ENCODE results near the gene FEM1B. TPM values are rescaled to one million over a fixed set of nuclear protein-coding genes. Genes with fewer than 3 reads are reported as not detected.
A peak's percentile ranks its signal among the peaks of the same experiment; 100 is the strongest.

Gene FEM1B
- total RNA-seq: 71.1 and 71.5 TPM in 2 replicates
- long read RNA-seq, full-length matches to known transcripts: 5 of 47 reads
- long read RNA-seq, partial matches to known transcripts: 0 of 47 reads
- long read RNA-seq, other reads (novel, unspliced or antisense): 42 of 47 reads

DNA sequence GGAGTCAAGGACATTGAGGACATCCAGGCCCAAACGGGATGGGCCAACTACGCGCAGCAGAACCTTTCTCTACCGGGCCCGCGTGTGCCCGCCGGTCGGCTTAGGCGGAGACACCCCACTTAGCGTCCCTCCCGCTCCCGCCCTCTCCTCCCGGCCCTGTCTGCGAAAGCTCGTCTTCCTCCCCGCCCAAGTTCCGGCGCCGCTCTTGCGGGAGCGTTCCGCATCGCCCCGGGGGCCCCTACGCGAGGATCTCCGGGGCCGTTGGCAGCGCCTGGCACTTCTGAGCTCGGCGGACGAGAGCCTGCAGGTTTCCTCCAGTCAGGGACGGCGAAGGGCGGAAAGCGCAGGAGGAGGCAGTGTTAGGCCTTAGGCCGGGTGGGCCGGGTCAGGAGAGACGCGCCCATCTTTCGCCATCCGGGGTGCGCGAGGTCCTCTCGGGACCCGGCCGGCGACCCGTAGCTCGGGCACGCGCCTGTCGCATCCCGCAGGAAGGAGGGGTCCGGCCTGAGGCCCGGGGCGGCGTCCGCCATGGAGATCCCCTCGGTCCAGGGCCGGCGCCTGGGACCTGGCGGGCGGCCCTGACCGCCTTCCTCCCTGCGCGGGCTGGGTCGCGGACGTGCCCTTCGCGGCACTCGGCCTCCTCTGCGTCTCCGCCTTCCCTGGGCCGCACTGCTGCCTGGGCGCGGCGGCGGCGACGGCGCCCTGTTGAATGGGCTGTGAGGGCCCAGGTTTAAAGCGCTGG lies at the start of gene FEM1B:
Gene FEM1B, plus strand, starts transcription at position 143 of the 742 bp plus-strand sequence. CDS start 673 bp downstream, outside the sequence.
- H3K4me3 Mint-ChIP-seq (ENCODE audit: unreplicated experiment): peak within 1 kb of the TSS; percentile 95
- H3K4me1 Mint-ChIP-seq (ENCODE audit: unreplicated experiment): peaks cover 57% of the 10 kb centered on the region
- H3K27me3 Mint-ChIP-seq (ENCODE audit: unreplicated experiment): no peaks in the 10 kb centered on the region
- DNase-seq (ENCODE audit: extremely low spot score, unreplicated experiment): peak; percentile 95
- peak within 1 kb of the TSS; percentile 97 for H3K27ac Mint-ChIP-seq (ENCODE audit: unreplicated experiment)
- H3K36me3 Mint-ChIP-seq (ENCODE audit: unreplicated experiment): peaks cover 10% of the 10 kb centered on the region
- H3K9me3 Mint-ChIP-seq (ENCODE audit: unreplicated experiment): no peaks in the 10 kb centered on the region
- TF ChIP-seq, protein P1, sequence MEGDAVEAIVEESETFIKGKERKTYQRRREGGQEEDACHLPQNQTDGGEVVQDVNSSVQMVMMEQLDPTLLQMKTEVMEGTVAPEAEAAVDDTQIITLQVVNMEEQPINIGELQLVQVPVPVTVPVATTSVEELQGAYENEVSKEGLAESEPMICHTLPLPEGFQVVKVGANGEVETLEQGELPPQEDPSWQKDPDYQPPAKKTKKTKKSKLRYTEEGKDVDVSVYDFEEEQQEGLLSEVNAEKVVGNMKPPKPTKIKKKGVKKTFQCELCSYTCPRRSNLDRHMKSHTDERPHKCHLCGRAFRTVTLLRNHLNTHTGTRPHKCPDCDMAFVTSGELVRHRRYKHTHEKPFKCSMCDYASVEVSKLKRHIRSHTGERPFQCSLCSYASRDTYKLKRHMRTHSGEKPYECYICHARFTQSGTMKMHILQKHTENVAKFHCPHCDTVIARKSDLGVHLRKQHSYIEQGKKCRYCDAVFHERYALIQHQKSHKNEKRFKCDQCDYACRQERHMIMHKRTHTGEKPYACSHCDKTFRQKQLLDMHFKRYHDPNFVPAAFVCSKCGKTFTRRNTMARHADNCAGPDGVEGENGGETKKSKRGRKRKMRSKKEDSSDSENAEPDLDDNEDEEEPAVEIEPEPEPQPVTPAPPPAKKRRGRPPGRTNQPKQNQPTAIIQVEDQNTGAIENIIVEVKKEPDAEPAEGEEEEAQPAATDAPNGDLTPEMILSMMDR (IDR thresholded peaks at IDR 0.05): peak; percentile 47

DNA sequence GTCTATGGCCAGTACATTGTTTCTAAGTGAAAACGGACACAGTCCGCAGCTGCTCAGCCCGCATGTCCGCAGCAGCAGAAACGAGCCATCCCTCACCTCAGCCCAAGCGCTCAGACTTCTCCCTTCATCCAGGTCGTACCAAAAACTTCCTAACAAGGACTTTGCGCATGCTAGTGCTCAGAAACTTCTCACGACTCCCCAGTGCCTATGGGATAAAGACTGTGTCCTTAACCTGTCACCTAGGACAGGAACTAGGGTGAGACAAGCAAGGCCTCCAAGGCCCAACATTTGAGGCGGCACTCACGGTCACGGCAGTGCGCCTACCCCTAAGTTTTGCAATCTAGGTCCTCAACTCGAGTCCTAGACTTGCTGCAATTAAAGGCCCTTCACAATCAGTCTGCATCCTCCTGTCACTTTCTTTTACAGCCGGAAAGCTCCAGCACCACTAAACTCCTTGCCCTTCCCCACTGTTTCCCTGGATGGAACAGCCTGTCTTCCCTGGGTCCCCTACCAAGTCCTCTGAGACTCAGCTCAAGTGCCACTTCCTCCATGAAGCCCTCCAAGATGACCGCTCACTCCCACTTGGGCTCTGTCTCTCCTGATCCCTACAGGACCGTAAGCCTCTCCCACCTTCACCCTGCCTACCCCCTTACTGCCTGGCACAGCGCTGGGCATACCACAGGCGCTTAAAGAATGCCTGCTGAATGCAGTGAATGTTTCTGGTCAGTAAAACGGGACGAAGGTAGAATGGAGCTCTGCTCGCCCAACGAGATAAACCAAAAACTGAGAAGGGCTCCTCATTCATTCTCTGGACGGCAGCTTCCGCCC lies 49.2 kb upstream of the FEM1B start:
- Mint-ChIP-seq H3K4me1 (ENCODE audit: unreplicated experiment) (peaks cover 22% of the 10 kb centered on the region), H3K27ac (ENCODE audit: unreplicated experiment) (peak overlapping the region; percentile 33)
- DNase-seq (ENCODE audit: extremely low spot score, unreplicated experiment): peak; percentile 73

DNA sequence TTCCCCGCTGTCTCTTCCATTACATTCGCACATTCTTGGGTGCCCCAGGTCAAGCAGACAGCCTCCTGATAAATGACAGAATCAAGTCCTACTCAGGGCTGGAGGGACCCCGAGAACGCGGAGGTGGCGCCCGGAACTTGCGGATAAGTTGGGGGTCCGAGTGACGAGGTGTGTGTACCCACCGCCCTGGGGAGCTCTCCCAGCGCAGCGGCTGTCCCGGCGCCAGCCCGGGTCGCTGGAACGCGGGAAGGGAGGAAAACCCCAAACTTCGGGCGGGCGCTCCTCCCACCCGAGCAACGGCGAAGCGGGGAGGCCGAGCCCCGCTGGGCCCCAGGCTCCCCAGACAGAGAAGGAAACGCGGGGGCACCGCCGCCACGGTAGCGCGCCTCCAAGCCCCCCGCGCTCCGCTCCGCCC lies 48.6 kb upstream of the FEM1B start:
- TF ChIP-seq, protein P1 (IDR thresholded peaks at IDR 0.05): no peak
- Mint-ChIP-seq H3K4me3 (ENCODE audit: unreplicated experiment) (peak overlapping the region; percentile 77), H3K4me1 (ENCODE audit: unreplicated experiment) (peaks cover 22% of the 10 kb centered on the region), H3K36me3 (ENCODE audit: unreplicated experiment) (no peaks in the 10 kb centered on the region), H3K9me3 (ENCODE audit: unreplicated experiment) (no peaks in the 10 kb centered on the region), H3K27me3 (ENCODE audit: unreplicated experiment) (no peaks in the 10 kb centered on the region), H3K27ac (ENCODE audit: unreplicated experiment) (peak overlapping the region; percentile 33)
- no peak for DNase-seq (ENCODE audit: extremely low spot score, unreplicated experiment)

More for the DNA sequence above, 49.2 kb upstream of the FEM1B start:
- H3K4me3 Mint-ChIP-seq (ENCODE audit: unreplicated experiment): peak overlapping the region; percentile 77
- TF ChIP-seq, protein P1 (IDR thresholded peaks at IDR 0.05): no peak
- no peaks in the 10 kb centered on the region for H3K36me3 Mint-ChIP-seq (ENCODE audit: unreplicated experiment)
- no peaks in the 10 kb centered on the region for H3K27me3 Mint-ChIP-seq (ENCODE audit: unreplicated experiment)
- no peaks in the 10 kb centered on the region for H3K9me3 Mint-ChIP-seq (ENCODE audit: unreplicated experiment)

DNA sequence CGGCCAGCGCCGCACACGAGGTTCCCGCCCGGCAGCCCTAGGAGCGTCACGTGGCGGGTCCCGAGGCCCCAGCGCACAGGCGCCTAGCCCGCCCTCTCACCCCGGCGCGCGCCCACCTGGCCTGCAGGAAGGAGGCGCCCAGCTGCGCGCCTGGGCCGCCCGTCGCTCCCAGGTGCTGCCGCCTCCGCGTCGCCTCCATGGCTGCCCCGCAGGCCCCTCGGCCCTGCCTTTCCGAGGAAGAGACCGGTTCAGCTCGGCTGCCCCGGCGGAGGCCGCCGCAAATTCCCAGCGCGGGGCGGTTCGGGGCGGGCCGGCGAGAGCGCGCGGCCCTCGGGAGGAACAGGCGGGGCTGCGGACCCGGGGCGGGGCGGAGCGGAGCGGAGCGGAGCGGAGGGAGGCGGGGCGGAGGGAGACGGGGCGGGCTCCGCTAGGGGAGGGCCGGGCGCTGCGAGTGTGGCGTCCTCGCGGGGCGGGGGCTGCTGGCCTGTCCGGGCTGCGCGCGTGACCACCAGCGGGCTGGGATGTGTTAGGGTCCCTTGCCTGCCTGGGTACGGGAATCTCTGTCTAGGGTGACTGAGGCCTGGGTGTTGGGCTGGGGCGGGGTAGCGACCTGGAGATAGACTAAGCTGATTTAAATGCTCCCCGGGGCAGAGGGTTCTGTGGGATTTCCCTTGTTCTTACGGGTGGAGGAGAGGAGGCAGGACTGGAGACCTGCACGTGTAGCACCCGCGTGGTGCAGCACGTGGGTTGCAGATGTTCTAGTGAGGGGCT lies 48.0 kb upstream of the FEM1B start, which contains the start of gene CLN6:
Gene CLN6, minus strand, starts transcription at position 343 of the 771 bp plus-strand sequence. Its CDS starts 144 bp downstream, at position 199.
- H3K27me3 Mint-ChIP-seq (ENCODE audit: unreplicated experiment): no peaks in the 10 kb centered on the region
- no peaks in the 10 kb centered on the region for H3K9me3 Mint-ChIP-seq (ENCODE audit: unreplicated experiment)
- peaks cover 21% of the 10 kb centered on the region for H3K4me1 Mint-ChIP-seq (ENCODE audit: unreplicated experiment)
- no peaks in the 10 kb centered on the region for H3K36me3 Mint-ChIP-seq (ENCODE audit: unreplicated experiment)
- H3K27ac Mint-ChIP-seq (ENCODE audit: unreplicated experiment): peak within 1 kb of the TSS; percentile 85
- DNase-seq (ENCODE audit: extremely low spot score, unreplicated experiment): peak; percentile 93
- TF ChIP-seq, protein P1 (IDR thresholded peaks at IDR 0.05): no peak
- H3K4me3 Mint-ChIP-seq (ENCODE audit: unreplicated experiment): peak within 1 kb of the TSS; percentile 81

Data from osteocyte (in vitro differentiated cells).